CD14-positive monocyte (primary cell): Measurements from ENCODE around the gene ZNF804B. TPM values are rescaled to one million over a fixed set of nuclear protein-coding genes. Genes with fewer than 3 reads are reported as not detected.

ENCODE experiments used
- DNase-seq, 3 donors: peaks; one replicate each; pipeline ENCODE4 v3.0.0-alpha.2; 2011 to 2022
- H2AFZ ChIP-seq: 2 replicates; pipeline ENCODE4 v1.6.0; 2012; ENCODE audit warnings: mild to moderate bottlenecking, low read depth, low read length, inconsistent platforms; ENCODE audit not compliant: insufficient read depth, poor library complexity, severe bottlenecking
- H3K27ac ChIP-seq, 2 donors: 1 replicate in 1 of 2; 2 replicates in 1 of 2; pipeline ENCODE4 v1.5.1; 2012 to 2013; ENCODE audit warnings: low read length in 2 of 2, control low read depth in 1 of 2, inconsistent platforms in 1 of 2, low read depth in 1 of 2, mild to moderate bottlenecking in 1 of 2
- H3K27me3 ChIP-seq, 2 donors: one replicate each; pipeline versions ENCODE4 v1.6.0 to v1.6.1; 2011 to 2013; ENCODE audit warnings: low read length in 2 of 2; ENCODE audit not compliant: control insufficient read depth in 2 of 2, insufficient read depth in 2 of 2
- H3K36me3 ChIP-seq, 2 donors: replicated peaks in 1 of 2; 1 replicate in 1 of 2; 2 replicates in 1 of 2; pipeline versions ENCODE4 v1.5.1 to v1.6.1; 2012 to 2013; ENCODE audit warnings: low read length in 2 of 2, control low read depth in 1 of 2, inconsistent platforms in 1 of 2, mild to moderate bottlenecking in 1 of 2; ENCODE audit not compliant: insufficient read depth in 2 of 2, control insufficient read depth in 1 of 2
- H3K4me1 ChIP-seq, 2 donors: 1 replicate in 1 of 2; 2 replicates in 1 of 2; pipeline versions ENCODE4 v1.5.1 to v1.6.1; 2012 to 2013; ENCODE audit warnings: low read length in 2 of 2, control low read depth in 1 of 2, inconsistent platforms in 1 of 2, mild to moderate bottlenecking in 1 of 2, moderate library complexity in 1 of 2; ENCODE audit not compliant: insufficient read depth in 2 of 2, control insufficient read depth in 1 of 2
- H3K4me2 ChIP-seq: replicated peaks from 2 replicates; pipeline ENCODE3; 2012; ENCODE audit warnings: low read length, moderate library complexity, mild to moderate bottlenecking; ENCODE audit not compliant: poor library complexity, severe bottlenecking; ENCODE audit errors: extremely low read depth
- H3K4me3 ChIP-seq, 3 experiments: fragments of 200-600 bp in 1 of 3; sonication (generic) in 1 of 3; replicated peaks in 1 of 3; 1 replicate in 2 of 3; 2 replicates in 1 of 3; pipeline ENCODE4 v1.5.1; 2011 to 2013; ENCODE audit warnings: low read length in 3 of 3, mild to moderate bottlenecking in 3 of 3, control low read depth in 2 of 3, low read depth in 2 of 3, inconsistent platforms in 1 of 3, moderate library complexity in 1 of 3
- H3K79me2 ChIP-seq: 2 replicates; pipeline ENCODE4 v1.6.0; 2012; ENCODE audit warnings: mild to moderate bottlenecking, control low read depth, inconsistent platforms, low read length, moderate library complexity; ENCODE audit not compliant: insufficient read depth
- H3K9ac ChIP-seq: 2 replicates; pipeline ENCODE4 v1.6.0; 2017; ENCODE audit warnings: low read length, mild to moderate bottlenecking; ENCODE audit not compliant: insufficient read depth, poor library complexity, severe bottlenecking
- H3K9me3 ChIP-seq, 2 donors: replicated peaks in 1 of 2; 1 replicate in 1 of 2; 2 replicates in 1 of 2; pipeline versions ENCODE4 v1.5.1 to v1.6.1; 2012 to 2013; ENCODE audit warnings: low read length in 2 of 2, control low read depth in 1 of 2; ENCODE audit not compliant: control insufficient read depth in 1 of 2, insufficient read depth in 1 of 2
- H4K20me1 ChIP-seq: 2 replicates; pipeline ENCODE4 v1.6.0; 2012; ENCODE audit warnings: mild to moderate bottlenecking, low read length, control low read depth, moderate library complexity; ENCODE audit not compliant: insufficient read depth
- H3K27ac Mint-ChIP-seq, 7 donors: one replicate each; pipeline ENCODE4 v1.8.0; 2020; ENCODE audit warnings: mild to moderate bottlenecking in 7 of 7, mixed read lengths in 7 of 7, moderate library complexity in 6 of 7, inconsistent platforms in 2 of 7
- H3K27me3 Mint-ChIP-seq, 3 donors: one replicate each; pipeline ENCODE4 v1.8.0; 2021 to 2022; ENCODE audit warnings: low read depth in 3 of 3, mild to moderate bottlenecking in 3 of 3, mixed read lengths in 3 of 3, moderate library complexity in 3 of 3, inconsistent platforms in 1 of 3
- H3K36me3 Mint-ChIP-seq, 2 donors: one replicate each; pipeline ENCODE4 v1.8.0; 2020; ENCODE audit warnings: mixed read lengths in 2 of 2, inconsistent platforms in 1 of 2, mild to moderate bottlenecking in 1 of 2
- H3K4me1 Mint-ChIP-seq: one replicate; pipeline ENCODE4 v1.8.0; 2020; ENCODE audit warnings: mild to moderate bottlenecking, mixed read lengths
- H3K4me3 Mint-ChIP-seq, 2 donors: one replicate each; pipeline ENCODE4 v1.8.0; 2020; ENCODE audit warnings: mild to moderate bottlenecking in 2 of 2, mixed read lengths in 2 of 2, moderate library complexity in 1 of 2
- H3K9me3 Mint-ChIP-seq, 7 donors: one replicate each; pipeline ENCODE4 v1.8.0; 2020 to 2022; ENCODE audit warnings: mixed read lengths in 7 of 7, mild to moderate bottlenecking in 6 of 7, moderate library complexity in 6 of 7, inconsistent platforms in 2 of 7
- CTCF ChIP-seq: fragments of 200-600 bp; IDR thresholded peaks from one replicate; pipeline ENCODE4 v1.8.0; 2022; ENCODE audit warnings: antibody characterized with exemption, mild to moderate bottlenecking
- WGBS: methylation state at CpG from one replicate; pipeline ENCODE4 v1.1.5; 2013; ENCODE audit warnings: missing lambda C conversion rate; ENCODE audit not compliant: insufficient coverage; 5-methylcytosine and 5-hydroxymethylcytosine counted together
- intact Hi-C, 2 donors: fragments of 100-400 bp; cut with micrococcal nuclease; formaldehyde crosslinking; loops; one replicate each; pipeline versions ENCODE4 v1.15.0 to v1.15.1; 2023
- polyA plus RNA-seq, 3 donors: library from polyadenylated mRNA; depleted of rRNA in 1 of 3; unstranded in 2 of 3; stranded (reverse) in 1 of 3; fragments of 300-500 nt in 2 of 3; fragments of >200 nt in 1 of 3; fragmentation: Illumina TruSeq in 2 of 3; gene quantifications; 1 replicate in 2 of 3; 2 replicates in 1 of 3; pipeline ENCODE4 v1.2.3, GENCODE V29; 2012 to 2021
- small RNA-seq: library from RNA; depleted of rRNA; stranded (forward); fragments of <200 nt; gene quantifications from one replicate; pipeline ENCODE3, GENCODE V24; 2012; ENCODE audit warnings: low read depth; ENCODE audit not compliant: insufficient read length

ZNF804B gene
- polyA plus RNA-seq, 3 donors: not detected

DNA sequence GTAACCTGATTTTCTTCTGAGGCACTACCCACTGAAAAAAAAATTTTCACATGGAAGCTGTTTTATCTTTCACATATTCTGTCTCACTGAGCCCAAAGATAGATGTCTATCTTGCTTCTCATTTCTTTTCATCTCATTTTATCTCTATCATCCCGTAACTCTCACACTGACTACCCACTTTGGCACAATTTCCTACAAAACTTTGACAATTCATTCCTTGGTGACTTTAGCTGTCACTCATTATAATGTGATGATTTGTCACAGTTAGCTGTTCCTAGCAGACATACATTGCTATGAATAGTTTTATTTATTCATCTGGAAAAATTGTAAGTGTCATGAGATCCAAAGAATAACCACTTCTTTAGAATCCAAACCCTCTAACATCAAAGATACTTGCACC, 625.9 kb downstream of the ZNF804B start:
- Mint-ChIP-seq H3K36me3 (no peaks in the 10 kb centered on the region), H3K27ac (no peak overlapping the region), H3K4me1 (no peaks in the 10 kb centered on the region), H3K9me3 (peaks cover 0 to 15% (median 3%) of the 10 kb centered on the region in 7 donors), H3K4me3 (no peak overlapping the region), H3K27me3 (peaks cover 0 to 2% (median 0%) of the 10 kb centered on the region in 3 donors)
- peaks cover 0 to 6% of the 10 kb centered on the region in 2 donors for H3K9me3 ChIP-seq
- no peak overlapping the region for H3K27ac ChIP-seq
- H3K4me3 ChIP-seq: no peak overlapping the region
- no peak for TF ChIP-seq CTCF
- no peak overlapping the region for H3K9ac ChIP-seq
- H3K4me1 ChIP-seq: no peaks in the 10 kb centered on the region
- H3K27me3 ChIP-seq: no peaks in the 10 kb centered on the region
- 80% methylated on average over 1 of the region's 1 CpG for WGBS
- H2AFZ ChIP-seq: no peak overlapping the region
- H3K79me2 ChIP-seq: no peaks in the 10 kb centered on the region
- no peaks in the 10 kb centered on the region for H3K36me3 ChIP-seq
- no peak overlapping the region for H3K4me2 ChIP-seq
- intact Hi-C loops: no loop called here
- no peaks in the 10 kb centered on the region for H4K20me1 ChIP-seq
- DNase-seq: no peak

Small RNAs within 50 kb of the gene (small RNA-seq; reads per million reads assigned to genes)
- not detected for gene AC002127.1

Other genes starting within 250 kb of the ZNF804B start
- gene TEX47, start 36.0 kb downstream of the ZNF804B start, polyA plus RNA-seq: not detected